Non-pigmented ciliary epithelial cell (primary cell): Measurements from ENCODE around the gene CIAO3.

Source experiments
- DNase-seq: peaks from one replicate; pipeline ENCODE4 v3.0.0-alpha.2; 2010; ENCODE audit warnings: low read depth

The CIAO3 gene

GRCh38 chr16:734981-735881 lies 5.6 kb downstream of the CIAO3 start:
- no peak for DNase-seq

GRCh38 chr16:734208-734980 lies 6.4 kb downstream of the CIAO3 start:
- DNase-seq: no peak

GRCh38 chr16:733382-734207 lies 7.2 kb downstream of the CIAO3 start:
- no peak for DNase-seq

DNA sequence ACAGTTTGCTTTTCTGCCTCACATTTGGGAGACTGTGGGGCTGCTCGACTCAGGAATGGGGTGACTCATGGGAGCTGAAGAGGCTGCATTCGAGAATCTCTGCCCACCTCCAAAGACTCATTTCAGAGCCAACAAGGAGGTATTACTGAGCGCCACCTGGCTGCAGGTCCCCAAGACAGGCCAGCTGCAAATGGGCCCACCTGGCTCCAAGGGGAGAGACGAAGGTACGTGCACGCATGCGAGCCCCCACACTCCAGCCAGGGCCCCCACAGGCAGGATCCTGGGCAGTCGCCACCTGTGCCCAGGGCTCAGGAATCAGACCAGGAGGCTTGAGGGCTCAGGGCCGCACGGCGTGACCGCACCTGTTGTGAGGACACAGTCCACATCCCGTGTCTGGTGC lies 7.9 kb downstream of the CIAO3 start:
- no peak for DNase-seq

- no peak for DNase-seq
Measured at GRCh38 chr16:732332-732731, 8.5 kb downstream of the CIAO3 start.

DNA sequence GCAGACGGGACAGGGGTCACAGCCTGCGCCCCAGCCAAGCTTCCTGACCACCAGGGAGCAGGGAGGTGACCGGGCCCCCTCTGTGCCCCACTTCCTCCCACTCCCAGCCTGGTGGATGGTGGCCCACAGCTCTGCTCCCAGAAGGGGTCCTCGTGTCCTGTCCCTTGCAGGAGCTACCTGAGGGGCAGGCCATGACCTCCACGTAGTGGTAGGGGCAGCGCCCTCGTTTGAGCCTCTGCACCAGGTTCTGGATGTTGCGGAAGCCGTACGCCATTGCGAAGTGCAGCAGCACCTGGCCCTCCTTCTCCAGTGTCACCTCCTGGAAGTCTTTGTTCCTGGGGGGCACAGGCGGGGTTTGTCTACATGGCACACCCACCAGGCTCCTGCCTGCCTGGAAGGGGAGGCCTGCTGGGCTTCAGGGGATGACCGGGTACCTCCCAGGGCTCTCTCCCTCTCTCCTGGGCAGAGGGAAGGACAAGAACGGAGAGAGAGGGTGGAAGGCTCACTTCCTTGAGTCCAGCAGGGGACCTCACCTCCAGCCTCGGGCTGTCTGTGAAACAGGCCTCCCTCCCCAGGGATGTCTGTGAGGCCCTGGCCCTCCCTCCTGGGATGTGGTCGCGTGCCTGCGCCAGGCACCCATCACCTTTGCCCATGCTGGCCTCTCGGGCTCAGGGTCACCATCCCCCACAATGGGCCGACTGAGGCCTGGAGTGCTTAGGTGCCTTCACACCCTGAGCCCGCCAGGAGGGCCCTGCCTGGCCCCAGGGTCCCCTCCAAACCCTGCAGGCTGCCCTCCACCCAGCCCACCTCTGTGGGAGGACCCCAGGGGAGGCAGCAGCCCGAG lies 9.9 kb downstream of the CIAO3 start:
- DNase-seq: no peak

GRCh38 chr16:729768-730665 lies 10.8 kb downstream of the CIAO3 start:
- no peak for DNase-seq

- DNase-seq: no peak
Measured at GRCh38 chr16:728890-729744, 11.7 kb downstream of the CIAO3 start.

- DNase-seq: no peak
Measured at GRCh38 chr16:728131-728889, 12.5 kb downstream of the CIAO3 start.

DNA sequence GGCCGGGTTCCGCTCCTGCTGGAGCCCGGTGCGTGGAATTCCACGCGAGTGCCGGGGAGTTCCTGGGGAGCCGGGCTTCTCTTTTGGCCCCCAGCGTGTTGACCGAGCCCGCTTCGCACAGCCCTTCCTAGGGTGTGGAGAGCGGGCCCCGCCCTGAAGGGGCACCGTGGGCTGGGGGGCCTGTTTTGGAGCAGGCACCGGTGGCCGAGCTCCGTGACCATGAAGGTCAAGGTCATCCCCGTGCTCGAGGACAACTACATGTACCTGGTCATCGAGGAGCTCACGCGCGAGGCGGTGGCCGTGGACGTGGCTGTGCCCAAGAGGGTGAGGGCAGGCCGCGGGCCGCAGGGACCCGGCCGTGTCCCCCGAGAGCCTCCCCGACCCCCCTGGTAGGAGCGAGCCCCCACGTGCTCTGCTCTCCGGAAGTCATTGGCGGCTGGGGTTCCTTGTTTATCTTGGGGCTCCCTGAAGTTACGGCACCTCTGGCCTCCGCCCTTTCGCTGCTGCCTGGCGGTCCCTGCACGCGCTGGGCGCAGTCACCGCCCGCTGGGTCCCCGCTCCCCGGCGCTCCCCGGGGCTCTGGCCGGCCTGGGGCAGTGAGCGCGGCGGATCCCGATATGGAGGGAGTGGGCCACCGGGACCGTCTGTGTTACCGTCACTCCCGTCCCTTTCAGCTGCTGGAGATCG lies 13.4 kb downstream of the CIAO3 start:
- DNase-seq: no peak

DNA sequence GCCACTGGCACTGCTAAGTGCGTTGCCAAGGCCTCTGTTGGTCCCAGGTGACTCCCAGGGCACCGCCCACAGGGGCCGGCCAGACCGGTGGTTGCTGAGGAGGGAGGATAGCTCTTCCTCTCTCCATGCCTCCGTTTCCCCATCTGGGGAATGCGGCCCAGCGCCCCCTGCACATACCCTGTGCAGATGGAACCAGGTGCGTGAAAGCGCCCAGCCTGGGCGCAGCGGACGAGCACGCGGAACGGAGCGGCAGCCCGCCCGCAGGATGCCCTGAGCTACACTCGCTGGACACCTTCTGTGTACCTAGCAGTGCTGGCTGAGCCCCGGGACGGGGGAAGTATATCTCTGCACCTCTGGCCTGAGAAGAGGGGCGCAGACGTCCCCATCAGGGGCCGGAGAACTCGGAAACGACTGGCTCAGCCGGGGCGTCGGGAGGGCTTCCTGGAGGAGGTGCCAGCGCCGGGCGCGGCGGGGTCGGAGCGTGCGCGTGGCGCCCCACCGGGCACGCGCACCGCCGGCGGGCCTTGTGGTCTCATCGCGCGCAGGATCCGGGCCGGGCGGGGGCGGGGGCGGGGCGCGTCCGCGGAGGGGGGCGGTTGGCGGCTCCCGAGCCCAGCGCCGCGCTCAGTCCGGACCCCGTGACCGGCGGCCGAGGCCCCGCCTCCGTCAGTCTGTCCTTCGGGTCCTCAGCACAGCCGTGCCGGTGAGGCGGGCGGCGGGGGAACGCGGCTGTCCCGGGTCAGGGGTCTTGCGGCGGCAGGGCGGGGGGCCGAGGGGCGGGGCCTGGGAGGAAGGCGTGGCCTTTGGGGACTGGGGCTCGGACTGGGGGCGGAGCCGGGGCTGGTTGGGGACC lies 14.1 kb downstream of the CIAO3 start, which contains the start of the genes CCDC78 and HAGHL:
CCDC78 (minus strand) TSS at position 6 of the 853 bp plus-strand sequence. CDS start 76 bp downstream, outside the sequence.
HAGHL (plus strand) TSS at position 669 of the 853 bp plus-strand sequence. CDS start 404 bp downstream, outside the sequence.
- no peak for DNase-seq

GRCh38 chr16:726188-726437 lies 14.7 kb downstream of the CIAO3 start:
- no peak for DNase-seq

DNA sequence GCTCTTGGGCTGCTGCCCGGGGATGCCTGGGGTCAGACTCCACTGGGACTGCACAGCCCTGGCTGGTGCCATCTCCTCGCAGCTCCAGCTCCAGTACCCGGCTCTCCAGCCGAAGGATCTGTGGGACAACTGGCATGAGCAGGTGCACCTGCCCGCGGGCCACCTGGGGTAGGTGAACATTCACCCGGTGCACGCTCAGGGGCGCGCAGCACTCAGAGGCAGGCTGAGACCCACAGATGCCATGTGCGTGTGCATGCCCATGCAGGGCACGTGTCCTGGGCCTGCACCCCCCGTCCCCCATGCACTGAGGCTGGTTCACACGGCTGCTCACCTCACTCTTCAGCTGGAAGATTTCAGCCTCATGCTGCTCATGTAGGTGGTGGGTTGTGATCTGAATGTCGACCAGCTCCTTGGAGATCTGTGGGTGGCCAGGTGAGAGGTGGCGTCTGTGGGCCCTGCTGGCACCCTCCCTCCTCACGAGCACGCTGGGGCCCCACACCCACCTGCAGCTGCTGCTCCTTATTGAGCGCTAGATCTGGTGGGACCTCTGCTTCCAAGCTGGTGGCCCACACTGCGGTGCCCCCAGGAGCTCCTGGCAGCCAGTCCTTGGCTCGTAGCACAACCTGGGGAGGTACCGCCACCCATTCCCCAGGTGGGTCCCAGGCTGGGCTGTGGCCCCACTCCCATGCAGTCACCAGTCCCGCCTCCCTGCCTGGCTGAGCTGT lies 15.2 kb downstream of the CIAO3 start:
- DNase-seq: no peak

DNA sequence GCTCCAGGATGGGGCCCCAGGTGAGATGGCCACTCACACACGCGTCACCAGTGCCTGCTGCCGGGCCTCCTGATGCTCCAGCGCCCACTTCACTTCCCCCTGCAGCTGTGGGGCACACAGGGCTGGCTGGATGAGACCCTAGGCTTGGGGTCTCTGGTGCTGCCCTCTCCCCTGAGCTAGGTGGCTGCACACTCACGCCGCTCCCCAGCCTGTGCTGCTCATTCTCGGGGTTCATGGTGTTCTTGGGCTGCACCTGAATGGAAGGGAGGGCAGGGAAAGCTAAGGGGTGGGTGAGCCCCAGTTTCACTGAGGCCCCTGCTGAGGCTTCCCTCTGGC lies 15.8 kb downstream of the CIAO3 start:
- no peak for DNase-seq

DNA sequence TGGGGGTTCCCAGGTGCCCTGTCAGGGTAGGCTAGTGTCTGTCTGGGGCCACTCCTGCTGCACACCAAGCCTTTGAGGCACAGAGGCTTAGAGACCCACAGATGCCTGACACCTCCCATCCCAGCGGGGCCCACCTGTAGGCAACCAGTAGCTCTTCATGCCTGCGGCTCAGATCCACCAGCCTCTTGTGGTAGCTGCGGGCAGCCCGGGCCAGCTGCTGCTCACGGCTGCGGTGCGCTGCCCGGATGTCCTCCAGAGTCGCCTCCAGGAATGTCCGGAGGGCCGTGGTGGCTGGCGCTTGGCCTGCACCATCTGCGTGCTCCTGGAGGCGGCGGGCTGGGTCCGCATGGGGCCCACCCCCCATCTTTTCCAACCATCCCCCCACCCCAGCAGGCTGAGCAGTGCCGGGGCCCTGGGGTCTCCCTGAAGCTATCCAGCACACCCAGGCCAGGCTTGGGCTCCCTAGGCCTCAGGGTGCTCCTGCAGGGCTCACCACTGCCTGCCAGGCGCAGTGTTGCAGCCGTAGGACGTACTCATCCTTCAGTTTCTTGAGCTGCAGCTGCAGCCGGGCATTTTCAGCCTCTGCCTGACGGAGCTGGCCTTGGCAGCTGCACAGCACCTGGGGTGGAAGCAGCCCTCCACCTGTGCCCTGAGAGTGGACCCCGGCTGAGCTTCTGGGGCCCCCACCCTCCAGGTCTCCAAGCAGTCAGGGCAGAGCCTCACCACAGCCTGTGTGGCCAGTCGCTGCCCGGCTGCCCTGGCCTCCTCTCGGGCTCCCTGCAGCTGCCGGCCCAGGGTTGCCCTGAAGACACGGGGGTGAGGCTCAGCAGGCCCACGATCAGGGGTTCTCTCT lies 16.4 kb downstream of the CIAO3 start:
- DNase-seq: no peak

- DNase-seq: no peak
Measured at GRCh38 chr16:723695-724094, 17.1 kb downstream of the CIAO3 start.
